Measurements from ENCODE around the gene ZNF74.
"Not testable (repeated sequence)": the region's sequence is repeated elsewhere in the genome, so short reads cannot be mapped to it uniquely, and the experiment has no call there.

ZNF74 gene

GRCh38 chr22:20376983-20377382 lies 17.0 kb upstream of the ZNF74 start:
- DNase-seq, result not testable (repeated sequence)

DNA sequence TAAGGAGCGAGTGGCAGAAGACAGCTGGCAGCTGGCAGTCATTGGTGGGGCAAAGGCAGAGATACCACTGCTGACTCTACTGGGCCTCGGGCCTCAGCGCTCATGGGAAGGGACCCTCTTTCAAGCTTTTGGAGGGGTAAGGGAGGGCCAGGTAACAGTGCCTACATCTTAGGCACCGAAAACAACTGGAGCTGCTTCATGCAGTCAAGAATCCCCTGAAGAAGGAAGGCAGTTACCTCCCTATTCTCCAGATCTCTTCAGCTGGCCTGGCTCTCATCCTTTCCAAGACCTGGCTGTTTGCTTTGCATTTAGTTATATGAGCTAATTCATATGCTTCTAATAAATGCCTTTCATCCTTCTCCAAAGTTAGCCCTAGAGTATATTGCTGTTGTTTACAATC lies 15.8 kb upstream of the ZNF74 start:
- no peak for DNase-seq

- DNase-seq, result not testable (repeated sequence)
Observed at GRCh38 chr22:20378684-20379083, 15.3 kb upstream of the ZNF74 start.

DNA sequence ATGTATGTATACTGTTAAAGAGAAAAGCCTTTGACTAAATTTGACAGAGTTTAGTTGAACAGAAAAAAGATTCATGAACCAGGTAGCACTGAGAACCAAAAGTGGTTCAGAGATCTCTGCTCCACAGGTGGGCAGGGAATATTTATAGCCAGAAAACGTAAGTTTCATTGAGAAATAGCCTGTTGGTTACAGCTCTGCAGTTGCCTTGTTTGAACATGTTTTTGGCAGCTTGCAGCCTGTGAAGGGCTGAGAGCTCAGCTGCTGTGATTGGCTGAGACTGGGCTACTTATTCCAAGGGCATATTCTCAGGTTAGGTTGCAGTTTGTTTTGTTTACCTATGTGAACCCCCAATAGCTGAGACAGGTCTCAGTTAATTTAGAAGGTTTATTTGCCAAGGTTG lies 13.5 kb upstream of the ZNF74 start:
- DNase-seq, result no peak

- DNase-seq, result no peak
Observed at GRCh38 chr22:20383538-20383937, 10.4 kb upstream of the ZNF74 start.

DNA sequence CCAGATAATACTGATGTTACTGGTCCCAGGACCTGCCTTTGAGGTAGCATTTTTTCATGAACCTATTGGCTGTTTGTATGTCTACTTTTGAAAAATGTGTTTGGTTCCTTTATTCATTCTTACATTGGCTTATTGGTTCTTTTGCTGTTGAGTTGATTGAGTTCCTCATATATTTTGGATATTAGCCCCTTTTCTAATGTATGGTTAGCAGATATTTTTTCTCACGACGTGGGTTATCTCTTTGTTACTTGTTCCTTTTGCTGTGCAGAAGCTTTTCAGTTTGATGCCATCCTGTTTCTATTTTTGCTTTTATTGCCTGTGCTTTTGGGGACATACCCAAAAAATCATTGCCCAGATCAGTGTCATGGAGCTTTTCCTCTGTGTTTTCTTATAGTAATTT lies 9.8 kb upstream of the ZNF74 start:
- DNase-seq, result no peak

- no peak for DNase-seq
Observed at GRCh38 chr22:20384865-20385264, 9.1 kb upstream of the ZNF74 start.

DNA sequence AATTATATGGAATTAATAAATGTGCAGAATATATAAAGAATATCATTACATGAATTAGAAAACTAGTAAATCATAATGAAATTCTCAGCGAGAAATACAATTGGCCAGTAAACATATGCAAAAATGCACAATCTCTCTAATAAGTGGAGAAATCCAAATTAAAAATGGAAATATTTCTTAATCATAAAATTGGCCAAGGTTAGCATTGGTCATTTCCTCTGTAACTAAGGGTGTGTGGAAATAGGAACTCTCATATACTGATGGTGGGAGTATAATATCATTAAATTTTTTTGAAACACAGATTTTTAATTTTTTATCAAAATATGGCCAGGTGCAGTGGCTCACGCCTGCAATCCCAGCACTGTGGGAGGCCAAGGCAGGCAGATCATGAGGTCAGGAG lies 7.6 kb upstream of the ZNF74 start:
- DNase-seq, result no peak

DNA sequence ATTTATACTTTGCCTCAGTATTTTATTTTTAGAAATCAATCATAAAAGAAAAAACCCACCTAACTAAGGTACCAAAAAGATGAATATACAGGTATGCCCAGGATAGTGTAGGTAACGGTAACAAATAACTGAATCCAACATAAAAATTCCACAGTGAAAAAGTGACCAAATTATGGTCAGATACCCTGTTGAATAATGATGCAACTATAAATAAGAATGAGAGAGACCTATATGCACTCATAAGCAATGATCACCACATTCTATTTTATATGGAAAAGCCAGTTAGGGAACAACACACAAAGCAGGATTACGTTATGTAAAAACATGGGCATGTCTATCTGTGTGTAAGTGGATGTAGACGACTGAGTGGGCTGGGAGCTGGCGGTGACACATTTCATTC lies 7.0 kb upstream of the ZNF74 start:
- no peak for DNase-seq

GRCh38 chr22:20388200-20388599 lies 5.8 kb upstream of the ZNF74 start:
- DNase-seq, result no peak

- DNase-seq, result no peak
Observed at GRCh38 chr22:20389288-20389687, 4.7 kb upstream of the ZNF74 start.

GRCh38 chr22:20390394-20390907 lies 3.5 kb upstream of the ZNF74 start:
- no peak for DNase-seq

DNA sequence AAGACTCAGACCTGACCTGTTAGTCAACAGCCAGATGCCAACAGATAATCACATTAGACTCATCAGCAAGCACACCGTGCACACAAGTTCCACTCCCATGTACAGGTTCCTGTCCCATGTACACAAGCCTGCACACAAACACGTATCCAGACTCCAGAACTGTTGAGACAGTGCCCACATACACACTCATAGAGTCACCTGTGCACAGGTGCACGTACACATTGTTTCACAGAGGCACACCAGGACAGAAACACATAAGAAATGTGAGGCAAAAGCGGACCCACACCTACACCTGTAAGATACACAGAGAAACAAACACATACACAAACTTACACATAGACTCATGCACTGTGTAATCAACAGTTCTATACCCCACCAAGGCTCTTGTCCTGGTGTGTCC lies 2.7 kb upstream of the ZNF74 start:
- no peak for DNase-seq

DNA sequence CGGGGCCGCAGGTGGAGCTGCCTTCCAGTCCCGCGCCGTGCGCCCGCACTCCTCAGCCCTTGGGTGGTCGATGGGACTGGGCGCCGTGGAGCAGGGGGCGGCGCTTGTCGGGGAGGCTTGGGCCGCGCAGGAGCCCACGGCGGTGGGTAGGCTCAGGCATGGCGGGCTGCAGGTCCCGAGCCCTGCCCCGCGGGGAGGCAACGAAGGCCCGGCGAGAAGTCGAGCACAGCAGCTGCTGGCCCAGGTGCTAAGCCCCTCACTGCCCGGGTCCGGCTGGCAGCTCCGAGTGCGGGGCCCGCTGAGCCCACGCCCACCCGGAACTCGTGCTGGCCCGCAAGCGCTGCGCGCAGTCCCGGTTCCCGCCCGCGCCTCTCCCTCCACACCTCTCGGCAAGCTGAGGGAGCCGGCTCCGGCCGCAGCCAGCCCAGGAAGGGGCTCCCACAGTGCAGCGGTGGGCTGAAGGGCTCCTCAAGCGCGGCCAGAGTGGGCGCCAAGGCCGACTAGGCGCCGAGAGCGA lies 1.5 kb upstream of the ZNF74 start:
- not testable (repeated sequence) for DNase-seq

GRCh38 chr22:20392983-20393704 lies 807 bp upstream of the ZNF74 start:
- DNase-seq, result no peak

- DNase-seq, result no peak
Observed at GRCh38 chr22:20395181-20395906, 1.4 kb downstream of the ZNF74 start.

DNA sequence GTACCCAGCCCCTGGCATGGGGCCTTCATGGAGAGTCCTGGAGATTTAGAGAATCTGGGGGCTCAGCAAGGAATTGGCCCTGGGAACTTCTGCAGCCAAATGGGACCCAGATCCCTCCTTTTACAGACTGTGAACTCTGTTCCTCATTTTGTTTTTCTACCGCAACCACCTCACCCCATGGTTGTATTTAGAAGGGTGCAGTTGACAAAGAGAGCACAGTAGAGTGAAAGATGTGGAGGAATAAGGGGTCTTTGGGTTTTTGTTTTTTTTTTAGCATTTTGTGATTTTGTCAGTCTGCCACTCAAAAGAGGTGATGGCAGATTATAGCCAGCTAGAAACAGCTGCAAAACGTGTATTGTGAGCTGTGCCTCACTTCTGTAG lies 1.9 kb downstream of the ZNF74 start:
- DNase-seq, result no peak

- DNase-seq, result no peak
Observed at GRCh38 chr22:20396639-20397038, 2.7 kb downstream of the ZNF74 start.

DNA sequence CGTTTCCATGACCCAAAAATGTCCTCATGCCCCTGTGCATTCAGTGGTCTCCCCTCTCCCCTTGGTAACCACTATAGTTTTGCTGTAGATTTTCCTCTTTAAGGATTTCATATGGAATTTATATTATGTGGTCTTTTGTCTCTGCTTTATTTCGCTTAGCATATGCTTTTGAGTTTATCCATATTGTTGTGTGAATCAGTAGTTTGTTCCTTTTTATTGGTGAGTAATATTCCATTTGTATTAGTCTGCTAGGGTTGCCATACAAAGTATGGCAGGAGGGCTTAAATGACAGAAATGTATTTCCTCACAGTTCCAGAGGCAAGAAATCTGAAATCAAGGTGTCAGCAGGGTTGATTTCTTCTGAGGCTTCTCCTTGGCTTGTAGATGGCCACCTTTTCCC lies 3.5 kb downstream of the ZNF74 start:
- DNase-seq, result no peak

DNA sequence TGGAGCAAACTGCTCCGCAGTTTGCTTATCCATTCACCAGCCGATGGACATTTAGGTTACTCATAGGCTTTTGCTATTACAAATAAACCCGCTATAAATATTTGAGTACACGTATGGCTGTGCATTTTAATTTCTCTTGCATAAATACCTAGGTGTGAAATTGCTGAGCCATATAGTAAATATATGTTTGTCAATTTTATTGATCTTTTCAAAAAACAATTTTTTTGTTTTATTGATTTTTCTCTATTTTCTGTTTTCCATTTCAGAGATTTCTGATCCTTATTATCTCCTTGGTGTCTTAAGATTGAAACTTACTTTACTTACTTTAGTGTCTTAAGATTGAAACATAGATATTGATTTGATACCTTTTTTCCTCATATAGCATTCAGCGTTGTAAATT lies 4.5 kb downstream of the ZNF74 start:
- no peak for DNase-seq

DNA sequence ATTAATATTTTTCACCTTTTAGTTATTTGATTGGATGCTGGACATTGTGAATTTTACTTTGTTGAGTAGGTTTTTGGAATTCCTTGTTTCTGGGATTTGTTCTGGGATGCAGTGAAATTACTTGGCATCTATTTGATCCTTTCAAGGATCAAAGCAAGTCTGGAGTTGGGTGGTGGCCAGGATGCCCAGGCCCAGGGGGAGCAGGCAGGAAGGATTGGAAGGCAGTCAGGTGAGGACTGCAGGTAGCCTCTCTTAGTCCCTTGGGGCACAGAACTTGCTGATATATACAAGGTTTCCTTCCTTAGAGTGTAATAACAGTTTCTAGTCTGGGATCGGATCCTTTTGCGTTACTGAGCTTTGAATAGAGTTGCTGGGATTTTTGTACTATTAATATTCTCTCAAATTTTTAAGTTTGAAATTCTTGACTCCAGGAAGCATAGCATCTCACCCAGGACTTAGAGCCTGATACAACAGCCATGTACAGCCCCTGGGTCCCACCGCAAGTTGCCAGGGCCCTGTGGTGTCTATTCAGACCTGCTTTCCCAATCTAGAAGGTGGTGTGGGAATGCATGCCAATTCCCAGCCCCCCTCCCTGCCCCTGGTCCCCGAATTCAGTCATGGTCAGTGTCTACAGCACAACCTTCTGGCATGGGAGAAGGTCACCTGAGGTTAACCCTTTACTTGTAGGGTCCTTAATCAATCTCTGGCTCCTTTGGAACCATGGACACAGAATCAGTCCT lies 6.1 kb downstream of the ZNF74 start:
- no peak for DNase-seq

DNA sequence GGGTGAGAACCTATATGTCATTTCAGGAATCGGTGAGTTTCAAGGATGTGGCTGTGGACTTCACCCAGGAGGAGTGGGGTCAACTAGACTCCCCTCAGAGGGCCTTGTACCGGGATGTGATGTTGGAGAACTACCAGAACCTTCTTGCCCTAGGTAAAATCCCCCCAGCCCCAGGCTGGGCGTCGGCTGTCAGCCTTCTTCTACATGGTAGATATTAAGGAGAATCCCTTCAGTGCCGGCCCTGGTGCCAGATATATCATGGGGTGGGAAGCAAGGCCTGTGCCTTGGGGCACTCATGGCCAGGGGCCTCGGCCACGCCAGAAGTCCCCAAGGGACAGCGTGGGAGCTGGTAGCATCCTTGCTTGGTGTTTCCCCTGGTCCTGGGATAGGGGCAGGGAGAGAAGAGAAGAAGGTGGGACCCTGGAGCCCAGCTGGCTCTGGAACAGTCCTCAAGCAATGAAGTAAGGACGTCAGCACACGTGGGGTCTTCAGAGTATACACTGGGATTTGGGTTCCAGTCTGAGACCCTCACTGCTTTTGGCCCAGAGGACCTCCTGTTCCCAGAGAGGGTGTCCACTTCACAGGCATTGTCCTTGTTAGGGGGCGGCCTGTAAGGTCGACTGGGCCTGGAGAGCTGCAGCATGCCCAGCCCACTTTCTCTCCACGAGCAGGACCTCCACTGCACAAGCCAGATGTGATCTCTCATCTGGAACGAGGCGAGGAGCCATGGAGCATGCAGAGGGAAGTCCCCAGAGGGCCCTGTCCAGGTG lies 6.8 kb downstream of the ZNF74 start:
- DNase-seq, result no peak

Measured in activated CD8-positive, alpha-beta memory T cell treated with anti-CD3 and anti-CD28 coated beads, Interleukin-2, amount 50 U/mL, for 48 hours (primary cell).